NT2/D1 (cell line): ENCODE results near the gene MGAT5B.

Experiments
- SUZ12 ChIP-seq: IDR thresholded peaks from 2 replicates; pipeline ENCODE4 v1.6.1; 2011; ENCODE audit not compliant: insufficient read length, insufficient read depth; ENCODE audit errors: extremely low read depth
- YY1 ChIP-seq: IDR thresholded peaks from 2 replicates; pipeline ENCODE4 v1.6.1; 2011; ENCODE audit not compliant: insufficient read length, insufficient read depth
- ZNF274 ChIP-seq: IDR thresholded peaks from 2 replicates; pipeline ENCODE4 v1.6.1; 2011; ENCODE audit warnings: mild to moderate bottlenecking, low read depth, low read length

DNA sequence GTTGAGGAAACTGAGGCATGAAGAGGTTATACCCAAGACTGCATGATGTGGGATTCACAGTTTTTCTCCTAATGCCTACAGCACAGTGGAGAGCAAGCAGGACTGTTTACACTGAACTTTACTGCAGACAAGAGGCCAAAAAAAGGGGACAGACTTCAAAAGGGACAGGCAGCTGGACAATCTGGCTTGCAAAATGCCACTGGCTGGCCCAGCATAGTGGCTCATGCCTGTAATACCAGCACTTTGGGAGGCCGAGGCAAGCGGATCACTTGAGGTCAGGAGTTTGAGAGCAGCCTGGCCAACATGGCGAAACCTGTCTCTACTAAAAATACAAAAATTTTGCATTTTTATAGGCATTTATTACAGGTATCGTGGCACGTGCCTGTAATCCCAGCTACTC lies 2.0 kb upstream of the MGAT5B start:
- TF ChIP-seq SUZ12 (no peak), YY1 (no peak), ZNF274 (no peak)
